ENCODE data around the gene GSG1. TPM values are rescaled to one million over a fixed set of nuclear protein-coding genes. Genes with fewer than 3 reads are reported as not detected.

The GSG1 gene
- total RNA-seq, 1 donor, result 0.36 TPM

DNA sequence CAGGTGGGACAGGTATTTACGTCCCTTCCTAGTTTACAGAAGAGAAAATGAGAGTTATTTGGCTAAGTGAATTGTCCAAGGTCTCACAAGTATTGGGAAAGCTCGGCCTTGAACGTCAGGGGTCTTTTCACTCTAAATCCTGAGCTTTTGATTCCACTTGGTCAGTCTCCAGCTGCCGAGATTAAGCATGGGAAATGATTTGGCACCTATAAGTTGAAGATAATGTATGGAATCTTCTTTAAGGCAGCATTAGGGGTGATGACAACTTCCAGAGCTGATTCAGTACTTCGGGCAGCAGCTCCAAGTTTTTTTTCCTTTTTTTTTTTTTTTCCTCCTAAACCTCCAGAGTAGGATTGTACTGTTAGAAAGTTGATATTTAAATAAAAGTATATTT, 58.6 kb downstream of the GSG1 start:
- no peaks in the 10 kb centered on the region for H3K9me3 ChIP-seq (ENCODE audit: low read depth, low read length)
- H3K4me3 ChIP-seq (ENCODE audit: insufficient read depth, low read length), result peak overlapping the region; percentile 90
- peak overlapping the region; percentile 99 for H3K4me2 ChIP-seq (ENCODE audit: insufficient read depth, low read length)
- H3K79me2 ChIP-seq (ENCODE audit: insufficient read depth, low read length), result peaks cover 5% of the 10 kb centered on the region
- H3K36me3 ChIP-seq (ENCODE audit: insufficient read depth, low read length), result no peaks in the 10 kb centered on the region
- H3K27me3 ChIP-seq (ENCODE audit: insufficient read depth, low read length), result no peaks in the 10 kb centered on the region
- H4K20me1 ChIP-seq (ENCODE audit: insufficient read depth, low read length), result no peaks in the 10 kb centered on the region
- DNase-seq (ENCODE audit: insufficient read length, low spot score, missing footprints), result peak; percentile 65
- TF ChIP-seq, protein P1, sequence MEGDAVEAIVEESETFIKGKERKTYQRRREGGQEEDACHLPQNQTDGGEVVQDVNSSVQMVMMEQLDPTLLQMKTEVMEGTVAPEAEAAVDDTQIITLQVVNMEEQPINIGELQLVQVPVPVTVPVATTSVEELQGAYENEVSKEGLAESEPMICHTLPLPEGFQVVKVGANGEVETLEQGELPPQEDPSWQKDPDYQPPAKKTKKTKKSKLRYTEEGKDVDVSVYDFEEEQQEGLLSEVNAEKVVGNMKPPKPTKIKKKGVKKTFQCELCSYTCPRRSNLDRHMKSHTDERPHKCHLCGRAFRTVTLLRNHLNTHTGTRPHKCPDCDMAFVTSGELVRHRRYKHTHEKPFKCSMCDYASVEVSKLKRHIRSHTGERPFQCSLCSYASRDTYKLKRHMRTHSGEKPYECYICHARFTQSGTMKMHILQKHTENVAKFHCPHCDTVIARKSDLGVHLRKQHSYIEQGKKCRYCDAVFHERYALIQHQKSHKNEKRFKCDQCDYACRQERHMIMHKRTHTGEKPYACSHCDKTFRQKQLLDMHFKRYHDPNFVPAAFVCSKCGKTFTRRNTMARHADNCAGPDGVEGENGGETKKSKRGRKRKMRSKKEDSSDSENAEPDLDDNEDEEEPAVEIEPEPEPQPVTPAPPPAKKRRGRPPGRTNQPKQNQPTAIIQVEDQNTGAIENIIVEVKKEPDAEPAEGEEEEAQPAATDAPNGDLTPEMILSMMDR (IDR thresholded peaks at IDR 0.05; ENCODE audit: extremely low read depth, low read depth, low read length), result no peak
- H2AFZ ChIP-seq (ENCODE audit: low read length), result peak overlapping the region; percentile 95
- H3K27ac ChIP-seq (ENCODE audit: low read depth, low read length), result peak overlapping the region; percentile 14
- peaks cover 18% of the 10 kb centered on the region for H3K4me1 ChIP-seq (ENCODE audit: insufficient read depth, low read length)

DNA sequence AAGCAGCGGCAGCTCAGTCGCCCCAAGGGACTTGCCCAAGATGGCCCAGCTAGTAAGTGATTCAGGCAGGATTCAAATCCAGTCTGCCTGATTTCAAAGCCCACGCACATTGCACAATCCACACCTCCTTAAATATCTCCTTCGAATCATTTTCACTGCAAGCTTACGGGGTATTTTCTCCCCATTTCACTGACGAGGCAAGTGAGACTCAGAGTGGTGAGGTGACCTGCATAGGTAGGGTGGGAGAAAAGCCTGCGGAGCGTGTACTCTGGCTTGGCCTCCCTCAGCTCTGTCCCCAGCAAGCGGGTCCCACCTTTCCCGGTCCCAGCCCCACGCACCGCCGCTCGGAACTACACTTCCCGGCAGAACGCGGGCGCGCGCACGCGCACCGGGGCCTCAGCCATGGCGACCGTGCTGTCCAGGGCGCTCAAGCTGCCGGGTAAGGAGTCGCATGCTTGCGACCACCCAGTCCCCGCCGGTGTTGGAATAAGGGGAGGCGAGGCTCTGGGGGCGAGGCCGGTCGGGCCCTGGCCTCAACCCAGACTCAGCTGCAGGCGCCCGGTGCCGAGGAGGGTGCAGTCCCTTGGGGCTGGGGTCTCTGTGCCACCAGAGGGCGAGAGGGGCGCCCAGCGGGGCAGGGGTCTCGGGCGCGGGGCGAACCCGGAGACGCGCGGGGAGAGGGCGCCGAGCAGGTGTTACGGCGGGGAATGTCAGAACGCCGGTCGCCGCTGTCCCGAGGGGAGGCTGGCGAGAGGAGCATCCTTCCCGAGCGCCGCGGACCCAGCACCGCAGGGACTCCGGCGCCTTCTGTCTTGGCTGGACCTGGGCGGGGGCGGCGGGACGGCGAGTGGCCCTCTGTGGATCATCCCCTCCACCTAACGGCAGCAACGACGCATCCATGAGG, 59.2 kb downstream of the GSG1 start, which contains the start of gene FAM234B:
TSS of gene FAM234B (plus strand) at position 380 of the 904 bp plus-strand sequence. CDS start at position 403, 23 bp downstream.
- Histone ChIP-seq H4K20me1 (ENCODE audit: insufficient read depth, low read length) (no peaks in the 10 kb centered on the region), H3K4me3 (ENCODE audit: insufficient read depth, low read length) (peak within 1 kb of the TSS; percentile 90), H3K36me3 (ENCODE audit: insufficient read depth, low read length) (no peaks in the 10 kb centered on the region), H3K9me3 (ENCODE audit: low read depth, low read length) (no peaks in the 10 kb centered on the region), H3K4me2 (ENCODE audit: insufficient read depth, low read length) (peak within 1 kb of the TSS; percentile 99), H2AFZ (ENCODE audit: low read length) (peak within 1 kb of the TSS; percentile 95), H3K4me1 (ENCODE audit: insufficient read depth, low read length) (peaks cover 16% of the 10 kb centered on the region), H3K27me3 (ENCODE audit: insufficient read depth, low read length) (no peaks in the 10 kb centered on the region), H3K27ac (ENCODE audit: low read depth, low read length) (peak within 1 kb of the TSS; percentile 14), H3K79me2 (ENCODE audit: insufficient read depth, low read length) (peaks cover 5% of the 10 kb centered on the region)
- peak; percentile 95 for DNase-seq (ENCODE audit: insufficient read length, low spot score, missing footprints)
- TF ChIP-seq, protein P1 (IDR thresholded peaks at IDR 0.05; ENCODE audit: extremely low read depth, low read depth, low read length), result no peak

DNA sequence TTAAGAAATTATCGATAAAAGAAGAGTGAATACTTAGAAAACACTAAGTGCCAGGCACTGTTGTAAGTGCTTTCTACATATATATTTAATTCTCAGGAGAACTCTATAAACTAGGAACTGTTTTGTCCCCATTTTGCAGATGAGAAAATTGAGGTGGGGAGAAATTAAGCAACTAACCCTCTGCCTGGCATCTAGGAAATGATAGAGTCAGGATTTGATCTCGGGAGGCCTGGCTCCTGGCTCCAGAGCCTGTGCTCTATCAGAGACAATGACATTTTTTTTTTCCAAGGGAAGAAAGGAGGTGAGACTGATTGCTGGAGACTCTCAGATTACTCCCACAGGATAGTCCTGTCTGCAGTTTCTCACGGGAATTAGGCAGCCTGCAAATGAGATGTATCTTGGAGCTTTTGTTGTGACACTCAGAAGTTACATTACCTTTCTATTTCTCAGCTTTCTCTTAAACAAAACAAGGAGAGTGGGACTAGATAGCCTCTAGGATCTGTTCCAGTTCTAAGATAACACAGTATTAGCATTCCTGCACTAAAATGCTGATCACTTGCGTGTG, 60.7 kb downstream of the GSG1 start:
- Histone ChIP-seq H2AFZ (ENCODE audit: low read length) (no peak overlapping the region), H3K27me3 (ENCODE audit: insufficient read depth, low read length) (no peaks in the 10 kb centered on the region), H4K20me1 (ENCODE audit: insufficient read depth, low read length) (no peaks in the 10 kb centered on the region), H3K9me3 (ENCODE audit: low read depth, low read length) (no peaks in the 10 kb centered on the region), H3K27ac (ENCODE audit: low read depth, low read length) (no peak overlapping the region), H3K36me3 (ENCODE audit: insufficient read depth, low read length) (no peaks in the 10 kb centered on the region), H3K4me1 (ENCODE audit: insufficient read depth, low read length) (peaks cover 24% of the 10 kb centered on the region), H3K4me3 (ENCODE audit: insufficient read depth, low read length) (no peak overlapping the region), H3K79me2 (ENCODE audit: insufficient read depth, low read length) (peaks cover 5% of the 10 kb centered on the region), H3K4me2 (ENCODE audit: insufficient read depth, low read length) (no peak overlapping the region)
- TF ChIP-seq, protein P1 (IDR thresholded peaks at IDR 0.05; ENCODE audit: extremely low read depth, low read depth, low read length), result no peak
- peak; percentile 58 for DNase-seq (ENCODE audit: insufficient read length, low spot score, missing footprints)

DNA sequence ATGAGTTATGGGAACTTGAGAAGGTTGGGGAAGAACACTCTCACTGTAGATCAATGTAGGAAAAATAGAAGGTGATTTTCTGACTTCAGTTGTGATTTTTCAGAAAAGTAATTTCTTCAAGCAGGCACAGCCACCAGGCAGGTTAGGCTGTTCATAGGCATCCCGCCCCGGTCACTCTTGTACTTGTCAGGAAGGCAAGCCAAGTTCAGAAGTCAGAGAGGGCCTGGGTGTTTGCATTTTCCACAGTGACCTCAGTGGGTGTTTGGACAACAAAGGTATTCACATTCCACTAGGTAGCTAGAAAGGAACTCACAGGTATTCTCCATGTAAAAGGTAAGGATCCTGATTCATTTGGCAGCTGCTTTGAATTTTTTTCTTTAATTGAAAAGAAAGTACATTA, 62.2 kb downstream of the GSG1 start:
- Histone ChIP-seq H3K4me1 (ENCODE audit: insufficient read depth, low read length) (peaks cover 24% of the 10 kb centered on the region), H3K4me2 (ENCODE audit: insufficient read depth, low read length) (no peak overlapping the region), H3K79me2 (ENCODE audit: insufficient read depth, low read length) (peaks cover 5% of the 10 kb centered on the region), H2AFZ (ENCODE audit: low read length) (no peak overlapping the region), H3K27me3 (ENCODE audit: insufficient read depth, low read length) (no peaks in the 10 kb centered on the region), H3K4me3 (ENCODE audit: insufficient read depth, low read length) (no peak overlapping the region), H3K27ac (ENCODE audit: low read depth, low read length) (no peak overlapping the region), H4K20me1 (ENCODE audit: insufficient read depth, low read length) (no peaks in the 10 kb centered on the region), H3K9me3 (ENCODE audit: low read depth, low read length) (no peaks in the 10 kb centered on the region), H3K36me3 (ENCODE audit: insufficient read depth, low read length) (no peaks in the 10 kb centered on the region)
- TF ChIP-seq, protein P1 (IDR thresholded peaks at IDR 0.05; ENCODE audit: extremely low read depth, low read depth, low read length), result no peak
- no peak for DNase-seq (ENCODE audit: insufficient read length, low spot score, missing footprints)

Measured in osteoblast (primary cell).